Left renal pelvis (tissue), 4 donors: ENCODE results near the gene H1-8. TPM values are rescaled to one million over a fixed set of nuclear protein-coding genes. Genes with fewer than 3 reads are reported as not detected.
"Not testable (repeated sequence)": the region's sequence is repeated elsewhere in the genome, so short reads cannot be mapped to it uniquely, and the experiment has no call there.

Experiments
- DNase-seq, 4 donors: peaks; one replicate each; pipeline ENCODE4 v3.0.0-alpha.2; 2013; ENCODE audit warnings: low read depth in 4 of 4, low spot score in 3 of 4
- polyA plus RNA-seq, 4 donors: library from polyadenylated mRNA; unstranded; fragments of 120-200 nt; gene quantifications; one replicate each; pipeline ENCODE4 v1.2.1, GENCODE V29; 2013; ENCODE audit not compliant: insufficient read length in 4 of 4

H1-8 gene
- polyA plus RNA-seq, 4 donors, result not detected

- DNase-seq, result no peak
Observed at GRCh38 chr3:129514563-129514962, 28.4 kb upstream of the H1-8 start.

- DNase-seq, result not testable (repeated sequence)
Observed at GRCh38 chr3:129515108-129515820, 27.7 kb upstream of the H1-8 start.

- DNase-seq, result not testable (repeated sequence)
Observed at GRCh38 chr3:129515821-129516432, 27.0 kb upstream of the H1-8 start.

- DNase-seq, result no peak
Observed at GRCh38 chr3:129517516-129517915, 25.5 kb upstream of the H1-8 start.

GRCh38 chr3:129518038-129518561 is 24.9 kb upstream of the H1-8 start:
- DNase-seq, result no peak

GRCh38 chr3:129518581-129518980 is 24.4 kb upstream of the H1-8 start:
- no peak for DNase-seq

GRCh38 chr3:129519449-129519848 is 23.5 kb upstream of the H1-8 start:
- DNase-seq, result no peak

- no peak for DNase-seq
Observed at GRCh38 chr3:129519896-129520715, 22.9 kb upstream of the H1-8 start.

GRCh38 chr3:129520960-129521359 is 22.0 kb upstream of the H1-8 start:
- no peak for DNase-seq

GRCh38 chr3:129521611-129522010 is 21.4 kb upstream of the H1-8 start:
- DNase-seq, result no peak

GRCh38 chr3:129522953-129523352 is 20.0 kb upstream of the H1-8 start:
- no peak for DNase-seq

- no peak for DNase-seq
Observed at GRCh38 chr3:129524081-129524480, 18.9 kb upstream of the H1-8 start.

GRCh38 chr3:129525341-129525968 is 17.5 kb upstream of the H1-8 start:
- no peak for DNase-seq

- DNase-seq, result no peak
Observed at GRCh38 chr3:129526121-129526900, 16.7 kb upstream of the H1-8 start.

GRCh38 chr3:129527262-129527661 is 15.7 kb upstream of the H1-8 start:
- DNase-seq, result no peak

- DNase-seq, result no peak
Observed at GRCh38 chr3:129528589-129529100, 14.3 kb upstream of the H1-8 start, which contains the start of gene RHO. TSS of gene RHO (plus strand) at chr3:129528639. CDS start at chr3:129528734, 95 bp downstream.

- DNase-seq, result no peak
Observed at GRCh38 chr3:129529436-129530210, 13.4 kb upstream of the H1-8 start.

- DNase-seq, result no peak
Observed at GRCh38 chr3:129530251-129530791, 12.7 kb upstream of the H1-8 start.

- no peak for DNase-seq
Observed at GRCh38 chr3:129530821-129531220, 12.2 kb upstream of the H1-8 start.
